Upper lobe of left lung (tissue), 6 donors: ENCODE measurements around the gene SIX4. TPM values are rescaled to one million over a fixed set of nuclear protein-coding genes. Genes with fewer than 3 reads are reported as not detected.

Experiments used
- ATAC-seq, 2 donors: fragments of 200-7000 bp; cut with Tn5 transposase; one replicate each; pipeline ENCODE4 v1.9.1; 2022; ENCODE audit warnings: mild to moderate bottlenecking in 2 of 2, moderate library complexity in 2 of 2; ENCODE audit not compliant: low FRiP score in 2 of 2
- DNase-seq, 2 donors: peaks; one replicate each; pipeline ENCODE4 v3.0.0-alpha.2; 2019 to 2020
- H3K27ac ChIP-seq, 4 donors: fragments of 200-600 bp; sonication (generic); one replicate each; pipeline ENCODE4 v1.5.1; 2016 to 2019
- H3K27me3 ChIP-seq, 4 donors: fragments of 200-600 bp; sonication (generic); one replicate each; pipeline ENCODE4 v1.5.1; 2017 to 2019
- H3K36me3 ChIP-seq, 4 donors: fragments of 200-600 bp; sonication (generic); one replicate each; pipeline ENCODE4 v1.5.1; 2016 to 2019
- H3K4me1 ChIP-seq, 4 donors: fragments of 200-600 bp; sonication (generic); one replicate each; pipeline ENCODE4 v1.5.1; 2018 to 2019
- H3K4me3 ChIP-seq, 4 donors: fragments of 200-600 bp; sonication (generic); one replicate each; pipeline ENCODE4 v1.5.1; 2017 to 2019; ENCODE audit warnings: mild to moderate bottlenecking in 2 of 4, moderate library complexity in 1 of 4
- H3K9me3 ChIP-seq, 4 donors: fragments of 200-600 bp; sonication (generic); one replicate each; pipeline ENCODE4 v1.5.1; 2018 to 2019
- CTCF ChIP-seq, 6 experiments: fragments of 450-650 bp in 4 of 6; fragments of 200-600 bp in 2 of 6; sonication (generic) in 2 of 6; IDR thresholded peaks; one replicate each; pipeline ENCODE4 v1.5.1; 2016 to 2019; ENCODE audit warnings: antibody characterized with exemption in 6 of 6
- EP300 ChIP-seq, 4 donors: sonication (generic); formaldehyde crosslinking; IDR thresholded peaks; one replicate each; pipeline ENCODE4 v1.5.1; 2017; ENCODE audit warnings: antibody characterized with exemption in 4 of 4, control low read depth in 2 of 4
- POLR2A ChIP-seq, 4 donors: fragments of 450-650 bp; IDR thresholded peaks; one replicate each; pipeline ENCODE4 v1.5.1; 2016 to 2017; ENCODE audit warnings: antibody characterized with exemption in 4 of 4, mild to moderate bottlenecking in 2 of 4
- POLR2AphosphoS5 ChIP-seq, 2 donors: sonication (generic); formaldehyde crosslinking; IDR thresholded peaks; one replicate each; pipeline ENCODE4 v1.5.1; 2017; ENCODE audit warnings: antibody characterized with exemption in 2 of 2
- WGBS, 2 donors: methylation state at CpG; one replicate each; pipeline ENCODE4 v1.1.5; 2017 to 2018; 5-methylcytosine and 5-hydroxymethylcytosine counted together
- total RNA-seq, 6 donors: library from RNA; depleted of rRNA in 4 of 6; stranded (reverse); fragments of >200 nt in 4 of 6; gene quantifications; one replicate each; pipeline versions ENCODE4 v1.1.0 to v1.2.1, GENCODE V29; 2016 to 2021
- donor health status: DM: no; HTN: no; CAD: no; lungs with moderate emphysema.
- donor health status: DM: no; HTN: yes; CAD: no; lungs with severe emphysema.

SIX4 gene
- total RNA-seq, 6 donors from 2014 or later, result 0.55 to 8.3 (median 1.8) TPM

GRCh38 chr14:60668431-60669112 lies 55.6 kb downstream of the SIX4 start:
- ATAC-seq (no peak), DNase-seq (no peak)
- Histone ChIP-seq H3K27ac (no peak overlapping the region), H3K36me3 (no peaks in the 10 kb centered on the region), H3K27me3 (no peaks in the 10 kb centered on the region), H3K9me3 (no peaks in the 10 kb centered on the region), H3K4me3 (no peak overlapping the region), H3K4me1 (no peaks in the 10 kb centered on the region)
- 81 to 83% methylated on average over 5 of the region's 5 CpGs for WGBS, 2 donors
- TF ChIP-seq EP300 (IDR thresholded peaks at IDR 0.05), result no peak
- TF ChIP-seq POLR2A (IDR thresholded peaks at IDR 0.05), result no peak
- TF ChIP-seq POLR2AphosphoS5 (IDR thresholded peaks at IDR 0.05), result no peak
- TF ChIP-seq CTCF (IDR thresholded peaks at IDR 0.05), result no peak

GRCh38 chr14:60665177-60665550 lies 59.0 kb downstream of the SIX4 start:
- H3K4me3 ChIP-seq, result no peak overlapping the region
- H3K4me1 ChIP-seq, result no peaks in the 10 kb centered on the region
- no peaks in the 10 kb centered on the region for H3K9me3 ChIP-seq
- DNase-seq (no peak), ATAC-seq (no peak)
- H3K27me3 ChIP-seq, result no peaks in the 10 kb centered on the region
- no peak overlapping the region for H3K27ac ChIP-seq
- H3K36me3 ChIP-seq, result no peaks in the 10 kb centered on the region
- TF ChIP-seq EP300 (IDR thresholded peaks at IDR 0.05), result no peak
- 47 to 55% methylated on average over 3 of the region's 3 CpGs for WGBS, 2 donors

- H3K9me3 ChIP-seq, result no peaks in the 10 kb centered on the region
- H3K27me3 ChIP-seq, result peaks cover 0 to 4% (median 2%) of the 10 kb centered on the region in 4 donors
- H3K4me1 ChIP-seq, result peaks cover 0 to 3% (median under 1%) of the 10 kb centered on the region in 4 donors
- no peak for TF ChIP-seq POLR2A (IDR thresholded peaks at IDR 0.05)
- TF ChIP-seq POLR2AphosphoS5 (IDR thresholded peaks at IDR 0.05), result no peak
- no peak for TF ChIP-seq CTCF (IDR thresholded peaks at IDR 0.05)
- H3K4me3 ChIP-seq, result no peak overlapping the region
- DNase-seq (no peak), ATAC-seq (no peak)
- no peaks in the 10 kb centered on the region for H3K36me3 ChIP-seq
- no peak overlapping the region for H3K27ac ChIP-seq
- WGBS, 2 donors, result 77 to 88% methylated on average over 1 of the region's 1 CpG
Measured at GRCh38 chr14:60662982-60663381, 61.2 kb downstream of the SIX4 start.

GRCh38 chr14:60661721-60662120 lies 62.4 kb downstream of the SIX4 start:
- Histone ChIP-seq H3K9me3 (no peaks in the 10 kb centered on the region), H3K36me3 (no peaks in the 10 kb centered on the region), H3K4me1 (peaks cover 8 to 16% (median 10%) of the 10 kb centered on the region in 4 donors), H3K27me3 (peaks cover 0 to 15% (median 5%) of the 10 kb centered on the region in 4 donors), H3K4me3 (no peak overlapping the region), H3K27ac (no peak overlapping the region)
- DNase-seq (no peak), ATAC-seq (no peak)
- whole genome bisulfite sequencing, 2 donors, result 58 to 68% methylated on average over 1 of the region's 1 CpG
- no peak for TF ChIP-seq POLR2A (IDR thresholded peaks at IDR 0.05)
- no peak for TF ChIP-seq EP300 (IDR thresholded peaks at IDR 0.05)
- no peak for TF ChIP-seq POLR2AphosphoS5 (IDR thresholded peaks at IDR 0.05)
- TF ChIP-seq CTCF (IDR thresholded peaks at IDR 0.05), result no peak

Other genes with a start within 250 kb of the SIX4 start
- 1 to 10 TPM in 1 of 6 donors, not detected in 5; 2.1 TPM for gene C14orf39, start 238.3 kb downstream of the SIX4 start, total RNA-seq
- gene SIX6, start 215.2 kb downstream of the SIX4 start, total RNA-seq, result not detected
- 1 to 10 TPM in 5 of 6 donors, under 1 TPM in 1; 0.17 to 8.9 (median 1.8) TPM for gene SIX1, start 74.9 kb downstream of the SIX4 start, total RNA-seq
- 10 to 100 TPM; 15.3 to 66.0 (median 19.9) TPM for gene MNAT1, start 10.4 kb upstream of the SIX4 start, total RNA-seq